HG02610 (cell line): Measurements from ENCODE around the gene RCAN2.

Source experiments
- ATAC-seq: cut with Tn5 transposase; IDR thresholded peaks from one replicate; pipeline ENCODE4 v1.9.1; 2021; ENCODE audit warnings: mild to moderate bottlenecking, moderate library complexity; ENCODE audit not compliant: unreplicated experiment

Gene RCAN2

GRCh38 chr6:46491201-46491627, at the start of gene RCAN2:
TSS of gene RCAN2 (minus strand) at chr6:46491449.
- no peak for ATAC-seq

- ATAC-seq, result no peak
These were observed 48.6 kb upstream of the RCAN2 start for GRCh38 chr6:46539866-46540265.

- ATAC-seq, result no peak
These were observed 47.7 kb upstream of the RCAN2 start for GRCh38 chr6:46538800-46539480.

GRCh38 chr6:46530896-46531295, 39.6 kb upstream of the RCAN2 start:
- ATAC-seq, result no peak

- no peak for ATAC-seq
These were observed 37.9 kb upstream of the RCAN2 start for GRCh38 chr6:46528961-46529750.

- no peak for ATAC-seq
These were observed 35.4 kb upstream of the RCAN2 start for GRCh38 chr6:46526607-46527006.

GRCh38 chr6:46525583-46525982, 34.3 kb upstream of the RCAN2 start:
- ATAC-seq, result no peak

- ATAC-seq, result no peak
These were observed 30.3 kb upstream of the RCAN2 start for GRCh38 chr6:46521464-46521971.

- no peak for ATAC-seq
These were observed 26.0 kb upstream of the RCAN2 start for GRCh38 chr6:46517202-46517601.

GRCh38 chr6:46513533-46513932, 22.3 kb upstream of the RCAN2 start:
- no peak for ATAC-seq

- ATAC-seq, result no peak
These were observed 20.1 kb upstream of the RCAN2 start for GRCh38 chr6:46511320-46511719.

- ATAC-seq, result no peak
These were observed 19.4 kb upstream of the RCAN2 start for GRCh38 chr6:46510651-46511050.

- ATAC-seq, result no peak
These were observed 18.8 kb upstream of the RCAN2 start for GRCh38 chr6:46509981-46510510.

- no peak for ATAC-seq
These were observed 17.8 kb upstream of the RCAN2 start for GRCh38 chr6:46509063-46509462.

GRCh38 chr6:46507426-46507825, 16.2 kb upstream of the RCAN2 start:
- ATAC-seq, result no peak

- ATAC-seq, result no peak
These were observed 14.7 kb upstream of the RCAN2 start for GRCh38 chr6:46505693-46506512.

- no peak for ATAC-seq
These were observed 13.0 kb upstream of the RCAN2 start for GRCh38 chr6:46504242-46504641.

- ATAC-seq, result no peak
These were observed 11.4 kb upstream of the RCAN2 start for GRCh38 chr6:46502486-46503119.

- no peak for ATAC-seq
These were observed 10.2 kb upstream of the RCAN2 start for GRCh38 chr6:46501136-46502089.
